DOHH2 (cell line): Measurements from ENCODE around the gene ANKS1B.
A peak's percentile ranks its signal among the peaks of the same experiment; 100 is the strongest.

Source experiments
- H3F3A ChIP-seq: fragments of 200-600 bp; sonication (generic), shearing (Covaris generic); 2 replicates; pipeline ENCODE4 v1.6.0; 2016; ENCODE audit warnings: antibody characterized with exemption, mild to moderate bottlenecking; ENCODE audit not compliant: control insufficient read depth, insufficient read depth
- H3K27ac ChIP-seq: fragments of 200-600 bp; sonication (generic); 2 replicates; pipeline ENCODE4 v1.5.1; 2014; ENCODE audit warnings: low read depth, mild to moderate bottlenecking, low read length, moderate library complexity
- H3K27me3 ChIP-seq: fragments of 200-600 bp; sonication (generic); 2 replicates; pipeline ENCODE4 v1.6.1; 2014; ENCODE audit warnings: mild to moderate bottlenecking, low read length, mixed read lengths; ENCODE audit not compliant: control insufficient read depth
- H3K36me3 ChIP-seq: fragments of 200-600 bp; sonication (generic); 2 replicates; pipeline ENCODE4 v1.6.1; 2014; ENCODE audit warnings: mild to moderate bottlenecking, low read length, moderate library complexity, mixed read lengths; ENCODE audit not compliant: control insufficient read depth
- H3K4me1 ChIP-seq: fragments of 200-600 bp; sonication (generic); 2 replicates; pipeline ENCODE4 v1.6.1; 2014; ENCODE audit warnings: mild to moderate bottlenecking, low read length, mixed read lengths; ENCODE audit not compliant: control insufficient read depth
- H3K4me2 ChIP-seq: fragments of 200-600 bp; sonication (generic); 2 replicates; pipeline ENCODE4 v1.6.0; 2014; ENCODE audit warnings: mild to moderate bottlenecking, low read length, moderate library complexity
- H3K4me3 ChIP-seq: fragments of 200-600 bp; sonication (generic); 2 replicates; pipeline ENCODE4 v1.5.1; 2014; ENCODE audit warnings: mild to moderate bottlenecking, low read length, mixed read lengths
- H3K79me2 ChIP-seq: fragments of 200-600 bp; sonication (generic); 2 replicates; pipeline ENCODE4 v1.6.1; 2014; ENCODE audit warnings: mild to moderate bottlenecking, low read length, mixed read lengths; ENCODE audit not compliant: control insufficient read depth
- H3K9me2 ChIP-seq: fragments of 200-600 bp; sonication (generic); replicated peaks from 2 replicates; pipeline ENCODE4 v1.6.1; 2014; ENCODE audit warnings: mild to moderate bottlenecking, low read length, mixed read lengths; ENCODE audit not compliant: control insufficient read depth
- H3K9me3 ChIP-seq: fragments of 200-600 bp; sonication (generic); 2 replicates; pipeline ENCODE4 v1.6.1; 2014; ENCODE audit warnings: antibody characterized with exemption, low read length, mixed read lengths; ENCODE audit not compliant: control insufficient read depth, insufficient read depth
- H4K20me1 ChIP-seq: fragments of 200-600 bp; sonication (generic); 2 replicates; pipeline ENCODE4 v1.6.0; 2014; ENCODE audit warnings: low read depth, mild to moderate bottlenecking, antibody characterized with exemption, low read length, moderate library complexity; ENCODE audit not compliant: control insufficient read depth, insufficient read depth
- CTCF ChIP-seq: fragments of 200-600 bp; sonication (generic); IDR thresholded peaks from one replicate; pipeline ENCODE4 v1.5.1; 2014; ENCODE audit warnings: antibody characterized with exemption, mild to moderate bottlenecking, low read depth, low read length; ENCODE audit not compliant: poor library complexity, severe bottlenecking
- EZH2phosphoT487 ChIP-seq: fragments of 200-600 bp; sonication (generic); IDR thresholded peaks from 2 replicates; pipeline ENCODE4 v1.6.1; 2017; ENCODE audit warnings: borderline replicate concordance, mild to moderate bottlenecking, antibody characterized with exemption, low read length, moderate library complexity, mixed read lengths

ANKS1B gene

DNA sequence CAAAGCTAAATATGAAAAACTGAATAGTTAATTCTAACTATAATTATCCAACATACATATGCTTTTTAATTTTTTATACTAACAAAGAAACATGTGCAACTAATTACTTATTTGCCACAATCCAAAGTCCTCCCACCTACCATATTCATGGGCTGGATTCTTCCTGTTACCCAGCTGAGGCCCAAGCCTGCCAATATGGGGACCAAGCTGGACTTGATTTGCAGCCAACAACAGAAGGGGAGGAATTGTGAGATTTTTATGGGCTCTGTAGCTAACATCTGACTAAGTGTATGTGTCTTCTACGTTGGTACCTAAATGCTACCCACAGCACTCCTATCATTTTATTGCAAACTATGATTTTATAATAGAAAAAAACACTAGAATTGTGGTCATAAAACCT is 13.1 kb upstream of the ANKS1B start:
- TF ChIP-seq EZH2phosphoT487 (no peak), CTCF (no peak)
- Histone ChIP-seq H3K4me2 (no peak overlapping the region), H3K4me1 (no peaks in the 10 kb centered on the region), H3K9me2 (no peaks in the 10 kb centered on the region), H3F3A (no peaks in the 10 kb centered on the region), H3K4me3 (no peak overlapping the region), H3K27me3 (no peaks in the 10 kb centered on the region), H4K20me1 (no peaks in the 10 kb centered on the region), H3K27ac (no peak overlapping the region), H3K79me2 (no peaks in the 10 kb centered on the region), H3K36me3 (no peaks in the 10 kb centered on the region), H3K9me3 (no peaks in the 10 kb centered on the region)

- no peak overlapping the region for H3K4me2 ChIP-seq
- no peaks in the 10 kb centered on the region for H3K27me3 ChIP-seq
- H3K27ac ChIP-seq = no peak overlapping the region
- no peaks in the 10 kb centered on the region for H3F3A ChIP-seq
- no peak for TF ChIP-seq EZH2phosphoT487
- TF ChIP-seq CTCF = no peak
- H3K4me1 ChIP-seq = no peaks in the 10 kb centered on the region
- no peak overlapping the region for H3K4me3 ChIP-seq
- H3K36me3 ChIP-seq = no peaks in the 10 kb centered on the region
- no peaks in the 10 kb centered on the region for H4K20me1 ChIP-seq
- H3K9me2 ChIP-seq = no peaks in the 10 kb centered on the region
- no peaks in the 10 kb centered on the region for H3K79me2 ChIP-seq
- H3K9me3 ChIP-seq = no peaks in the 10 kb centered on the region
Observed at GRCh38 chr12:99996095-99996494, 11.4 kb upstream of the ANKS1B start.

- H4K20me1 ChIP-seq = no peaks in the 10 kb centered on the region
- H3K9me2 ChIP-seq = no peaks in the 10 kb centered on the region
- no peak overlapping the region; the same call in 1 of the 2 replicates for H3K4me2 ChIP-seq
- no peaks in the 10 kb centered on the region for H3K79me2 ChIP-seq
- no peak for TF ChIP-seq EZH2phosphoT487
- H3K9me3 ChIP-seq = no peaks in the 10 kb centered on the region
- H3K27me3 ChIP-seq = peaks cover 31% of the 10 kb centered on the region
- no peaks in the 10 kb centered on the region for H3F3A ChIP-seq
- peak overlapping the region; percentile 57; the same call in 1 of the 2 replicates for H3K4me3 ChIP-seq
- H3K4me1 ChIP-seq = peaks cover 5% of the 10 kb centered on the region
- no peaks in the 10 kb centered on the region for H3K36me3 ChIP-seq
- no peak overlapping the region for H3K27ac ChIP-seq
Observed at GRCh38 chr12:99985631-99986030, 895 bp upstream of the ANKS1B start.

GRCh38 chr12:99985129-99985570 is 414 bp upstream of the ANKS1B start:
- no peaks in the 10 kb centered on the region for H3K9me2 ChIP-seq
- H3K36me3 ChIP-seq = no peaks in the 10 kb centered on the region
- H3F3A ChIP-seq = no peaks in the 10 kb centered on the region
- no peak overlapping the region for H3K27ac ChIP-seq
- H3K4me3 ChIP-seq = peak overlapping the region; percentile 57
- peaks cover 5% of the 10 kb centered on the region for H3K4me1 ChIP-seq
- no peak for TF ChIP-seq EZH2phosphoT487
- TF ChIP-seq CTCF = no peak
- no peaks in the 10 kb centered on the region for H3K79me2 ChIP-seq
- peaks cover 34% of the 10 kb centered on the region for H3K27me3 ChIP-seq
- no peaks in the 10 kb centered on the region for H4K20me1 ChIP-seq
- peak overlapping the region; percentile 58 for H3K4me2 ChIP-seq
- no peaks in the 10 kb centered on the region for H3K9me3 ChIP-seq
